ENCODE data around the gene LRP4.

DNA sequence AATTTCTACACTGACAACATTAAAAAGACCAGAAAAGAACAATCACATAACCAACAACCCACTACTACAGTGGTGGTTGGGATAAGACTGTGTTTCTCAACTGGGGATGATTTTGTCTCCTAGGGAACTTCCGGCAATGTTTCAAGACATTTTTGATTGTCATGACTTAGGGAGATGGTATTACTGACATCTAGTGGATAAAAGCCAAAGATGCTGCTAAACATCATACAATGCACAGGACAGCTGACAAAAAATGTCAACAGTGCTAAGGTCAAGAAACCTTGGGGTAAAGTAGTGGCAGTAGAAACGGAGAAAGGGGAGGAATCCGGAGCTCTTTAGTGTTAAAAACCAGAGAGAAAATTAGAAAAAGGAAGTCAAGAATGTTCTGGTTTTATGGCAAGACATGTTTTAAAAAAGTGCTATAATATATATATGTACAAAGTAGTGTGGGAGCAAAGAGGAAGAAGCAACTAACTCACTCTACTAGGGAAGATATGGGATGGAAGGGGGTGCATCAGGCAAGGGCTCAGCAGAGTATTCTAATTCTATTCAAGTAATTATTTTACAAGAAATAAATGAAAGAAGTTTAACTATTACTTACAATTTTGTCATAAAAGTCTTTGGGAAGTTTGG, 109.4 kb downstream of the LRP4 start:
- TF ChIP-seq, protein P1, sequence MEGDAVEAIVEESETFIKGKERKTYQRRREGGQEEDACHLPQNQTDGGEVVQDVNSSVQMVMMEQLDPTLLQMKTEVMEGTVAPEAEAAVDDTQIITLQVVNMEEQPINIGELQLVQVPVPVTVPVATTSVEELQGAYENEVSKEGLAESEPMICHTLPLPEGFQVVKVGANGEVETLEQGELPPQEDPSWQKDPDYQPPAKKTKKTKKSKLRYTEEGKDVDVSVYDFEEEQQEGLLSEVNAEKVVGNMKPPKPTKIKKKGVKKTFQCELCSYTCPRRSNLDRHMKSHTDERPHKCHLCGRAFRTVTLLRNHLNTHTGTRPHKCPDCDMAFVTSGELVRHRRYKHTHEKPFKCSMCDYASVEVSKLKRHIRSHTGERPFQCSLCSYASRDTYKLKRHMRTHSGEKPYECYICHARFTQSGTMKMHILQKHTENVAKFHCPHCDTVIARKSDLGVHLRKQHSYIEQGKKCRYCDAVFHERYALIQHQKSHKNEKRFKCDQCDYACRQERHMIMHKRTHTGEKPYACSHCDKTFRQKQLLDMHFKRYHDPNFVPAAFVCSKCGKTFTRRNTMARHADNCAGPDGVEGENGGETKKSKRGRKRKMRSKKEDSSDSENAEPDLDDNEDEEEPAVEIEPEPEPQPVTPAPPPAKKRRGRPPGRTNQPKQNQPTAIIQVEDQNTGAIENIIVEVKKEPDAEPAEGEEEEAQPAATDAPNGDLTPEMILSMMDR (IDR thresholded peaks at IDR 0.05), result no peak
- no peak for TF ChIP-seq POLR2A (IDR thresholded peaks at IDR 0.05)
